ENCODE data around the gene CENPX. TPM values are rescaled to one million over a fixed set of nuclear protein-coding genes. Genes with fewer than 3 reads are reported as not detected.

Gene CENPX
- total RNA-seq, 1 donor from 2014 or later = 109 TPM

DNA sequence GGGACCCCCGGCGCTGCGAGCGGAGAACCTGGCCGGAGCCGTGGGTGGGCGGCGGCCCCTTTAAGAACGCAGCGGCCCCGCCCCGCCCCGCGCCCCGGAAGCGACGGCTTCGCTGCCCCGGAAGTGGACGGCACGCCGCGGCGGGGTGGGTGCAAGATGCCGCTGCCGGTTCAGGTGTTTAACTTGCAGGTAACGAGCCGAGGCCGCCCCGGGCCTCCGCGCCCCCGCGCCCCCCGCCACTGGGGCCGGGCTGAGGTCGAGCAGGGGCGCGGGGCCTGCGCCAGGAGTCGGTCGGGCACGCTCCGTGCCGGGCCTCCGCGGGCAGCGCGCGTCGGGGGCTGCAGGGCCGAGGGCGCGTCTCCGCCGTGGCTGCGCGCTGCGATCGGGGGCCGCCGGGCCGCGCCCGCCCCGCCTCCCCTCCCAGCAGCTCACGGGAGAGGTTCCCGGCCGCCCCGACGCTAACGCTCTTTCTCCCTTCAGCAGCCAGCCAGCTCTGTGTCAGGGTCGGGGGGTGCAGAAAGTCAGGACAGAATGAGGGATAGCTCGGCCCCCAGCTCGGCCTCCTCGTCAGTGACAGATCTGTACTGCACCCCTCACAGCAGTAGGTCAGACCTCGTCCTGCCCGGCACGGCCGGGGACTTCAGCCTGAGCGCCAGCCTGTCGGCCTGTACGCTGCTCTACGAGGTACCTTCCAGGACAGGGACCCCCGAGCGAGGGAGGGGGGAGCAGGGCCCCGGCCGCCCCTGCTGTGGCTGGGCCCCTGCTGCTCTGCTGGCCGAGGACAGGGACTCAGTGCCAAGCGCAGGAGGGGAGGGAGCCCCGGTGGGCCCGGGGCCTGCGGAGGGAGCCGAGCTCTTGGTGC lies 29.3 kb upstream of the CENPX start, which contains the start of the genes GPS1 and RFNG:
Gene GPS1, plus strand, starts transcription at position 123 of the 862 bp plus-strand sequence. Its CDS starts 34 bp downstream, at position 157.
Gene RFNG, minus strand, starts transcription at position 36 of the 862 bp plus-strand sequence. CDS start 45 bp downstream, outside the sequence.
- peak within 1 kb of the TSS; percentile 91 for H3K4me3 Mint-ChIP-seq

GRCh38 chr17:82050761-82051641 lies 28.3 kb upstream of the CENPX start:
- Mint-ChIP-seq H3K27me3 (ENCODE audit: insufficient read depth) (no peaks in the 10 kb centered on the region), H3K9me3 (no peaks in the 10 kb centered on the region), H3K4me3 (peak overlapping the region; percentile 91), H3K36me3 (ENCODE audit: low read depth) (peaks cover 9% of the 10 kb centered on the region), H3K27ac (peak overlapping the region; percentile 89), H3K4me1 (ENCODE audit: low read depth) (peaks cover 14% of the 10 kb centered on the region)
- no peak for DNase-seq (ENCODE audit: low spot score)
- intact Hi-C loops (cut with micrococcal nuclease) = loop anchor here (1.0 to 5.0 kb wide), 3 partner anchors 14 to 46 kb away; partner anchors contain the start of genes DCXR and FASN

More for the DNA sequence above, 29.3 kb upstream of the CENPX start, which contains the start of the genes GPS1 and RFNG:
- peak; percentile 74 for DNase-seq (ENCODE audit: low spot score)
- peak within 1 kb of the TSS; percentile 89 for H3K27ac Mint-ChIP-seq
- no peaks in the 10 kb centered on the region for H3K27me3 Mint-ChIP-seq (ENCODE audit: insufficient read depth)
- H3K4me1 Mint-ChIP-seq (ENCODE audit: low read depth) = peaks cover 14% of the 10 kb centered on the region
- intact Hi-C loops (cut with micrococcal nuclease) = loop anchor here (1.0 to 5.0 kb wide), 3 partner anchors 14 to 45 kb away; partner anchors contain the start of genes DCXR and FASN
- H3K36me3 Mint-ChIP-seq (ENCODE audit: low read depth) = peaks cover 9% of the 10 kb centered on the region
- no peaks in the 10 kb centered on the region for H3K9me3 Mint-ChIP-seq

GRCh38 chr17:82050152-82050760 lies 27.6 kb upstream of the CENPX start:
- intact Hi-C loops (cut with micrococcal nuclease) = loop anchor here (5.0 kb wide), 1 partner anchor 47 kb away; the partner anchor contains the start of gene FASN
- peaks cover 14% of the 10 kb centered on the region for H3K4me1 Mint-ChIP-seq (ENCODE audit: low read depth)
- no peaks in the 10 kb centered on the region for H3K9me3 Mint-ChIP-seq
- peak overlapping the region; percentile 91 for H3K4me3 Mint-ChIP-seq
- no peak for DNase-seq (ENCODE audit: low spot score)
- H3K27ac Mint-ChIP-seq = peak overlapping the region; percentile 89
- H3K27me3 Mint-ChIP-seq (ENCODE audit: insufficient read depth) = no peaks in the 10 kb centered on the region
- H3K36me3 Mint-ChIP-seq (ENCODE audit: low read depth) = peaks cover 9% of the 10 kb centered on the region

- no peaks in the 10 kb centered on the region for H3K27me3 Mint-ChIP-seq (ENCODE audit: insufficient read depth)
Observed at GRCh38 chr17:82049521-82049971, 26.9 kb upstream of the CENPX start.

GRCh38 chr17:82049106-82049505 lies 26.4 kb upstream of the CENPX start:
- H3K4me1 Mint-ChIP-seq (ENCODE audit: low read depth) = peaks cover 14% of the 10 kb centered on the region
- H3K27ac Mint-ChIP-seq = no peak overlapping the region
- no peak for DNase-seq (ENCODE audit: low spot score)
- no peaks in the 10 kb centered on the region for H3K27me3 Mint-ChIP-seq (ENCODE audit: insufficient read depth)
- intact Hi-C loops (cut with micrococcal nuclease) = no loop called here
- H3K9me3 Mint-ChIP-seq = no peaks in the 10 kb centered on the region
- H3K36me3 Mint-ChIP-seq (ENCODE audit: low read depth) = peaks cover 8% of the 10 kb centered on the region
- H3K4me3 Mint-ChIP-seq = no peak overlapping the region

More at GRCh38 chr17:82049521-82049971, 26.9 kb upstream of the CENPX start:
- Mint-ChIP-seq H3K4me1 (ENCODE audit: low read depth) (peaks cover 14% of the 10 kb centered on the region), H3K36me3 (ENCODE audit: low read depth) (peaks cover 8% of the 10 kb centered on the region), H3K9me3 (no peaks in the 10 kb centered on the region), H3K4me3 (no peak overlapping the region), H3K27ac (no peak overlapping the region)
- intact Hi-C loops (cut with micrococcal nuclease) = no loop called here
- no peak for DNase-seq (ENCODE audit: low spot score)

DNA sequence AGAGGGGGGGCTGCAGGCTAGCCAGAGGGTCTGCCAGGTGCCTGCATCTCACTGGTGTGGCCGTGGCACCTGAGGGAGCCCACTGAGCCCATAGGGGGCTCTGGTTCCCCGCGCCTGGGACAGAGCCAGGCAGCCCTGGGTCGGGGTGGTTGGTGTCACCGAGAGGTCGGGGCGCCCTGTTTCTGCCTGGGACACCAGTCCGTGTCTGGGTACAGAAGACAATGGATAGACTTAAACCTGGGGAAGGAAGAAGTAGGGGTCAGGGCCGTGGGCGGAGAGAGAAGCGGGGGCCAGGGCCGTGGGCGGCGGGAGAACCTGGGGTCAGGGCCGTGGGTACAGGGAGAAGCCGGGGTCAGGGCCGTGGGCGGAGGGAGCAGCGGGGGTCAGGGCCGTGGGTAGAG lies 25.9 kb upstream of the CENPX start:
- no peak for DNase-seq (ENCODE audit: low spot score)
- H3K27me3 Mint-ChIP-seq (ENCODE audit: insufficient read depth) = no peaks in the 10 kb centered on the region
- peaks cover 8% of the 10 kb centered on the region for H3K36me3 Mint-ChIP-seq (ENCODE audit: low read depth)
- no peak overlapping the region for H3K27ac Mint-ChIP-seq
- peak overlapping the region; percentile 59 for H3K4me3 Mint-ChIP-seq
- H3K9me3 Mint-ChIP-seq = no peaks in the 10 kb centered on the region
- intact Hi-C loops (cut with micrococcal nuclease) = no loop called here
- peaks cover 14% of the 10 kb centered on the region for H3K4me1 Mint-ChIP-seq (ENCODE audit: low read depth)

GRCh38 chr17:82047914-82048570 lies 25.4 kb upstream of the CENPX start:
- no peaks in the 10 kb centered on the region for H3K27me3 Mint-ChIP-seq (ENCODE audit: insufficient read depth)
- intact Hi-C loops (cut with micrococcal nuclease) = no loop called here
- peaks cover 14% of the 10 kb centered on the region for H3K4me1 Mint-ChIP-seq (ENCODE audit: low read depth)

DNA sequence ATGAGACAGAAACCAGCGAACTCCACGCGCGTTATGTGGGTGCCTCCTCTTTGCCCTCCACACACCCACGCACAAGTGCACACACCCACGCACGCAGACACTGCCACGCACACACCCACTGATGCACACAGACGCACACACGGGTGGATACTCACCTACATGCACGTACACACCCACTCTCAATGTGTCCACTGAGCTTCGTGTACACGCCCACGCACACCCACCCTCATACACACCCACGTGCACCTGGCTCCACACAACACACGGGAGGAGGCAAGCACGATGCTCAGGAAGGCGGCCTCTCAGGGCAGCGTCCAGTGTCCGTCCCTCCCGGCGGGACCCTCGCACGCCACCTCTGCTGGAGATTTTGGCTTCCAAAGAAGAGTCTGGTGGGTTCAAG lies 24.7 kb upstream of the CENPX start:
- Mint-ChIP-seq H3K4me3 (peak overlapping the region; percentile 20), H3K36me3 (ENCODE audit: low read depth) (peaks cover 8% of the 10 kb centered on the region), H3K27me3 (ENCODE audit: insufficient read depth) (no peaks in the 10 kb centered on the region), H3K9me3 (no peaks in the 10 kb centered on the region), H3K4me1 (ENCODE audit: low read depth) (peaks cover 14% of the 10 kb centered on the region), H3K27ac (no peak overlapping the region)
- intact Hi-C loops (cut with micrococcal nuclease) = no loop called here
- no peak for DNase-seq (ENCODE audit: low spot score)

More at GRCh38 chr17:82047914-82048570, 25.4 kb upstream of the CENPX start:
- Mint-ChIP-seq H3K27ac (no peak overlapping the region), H3K4me3 (peak overlapping the region; percentile 20), H3K36me3 (ENCODE audit: low read depth) (peaks cover 8% of the 10 kb centered on the region), H3K9me3 (no peaks in the 10 kb centered on the region)
- DNase-seq (ENCODE audit: low spot score) = no peak

- no peaks in the 10 kb centered on the region for H3K9me3 Mint-ChIP-seq
Observed at GRCh38 chr17:82046903-82047302, 24.2 kb upstream of the CENPX start.

DNA sequence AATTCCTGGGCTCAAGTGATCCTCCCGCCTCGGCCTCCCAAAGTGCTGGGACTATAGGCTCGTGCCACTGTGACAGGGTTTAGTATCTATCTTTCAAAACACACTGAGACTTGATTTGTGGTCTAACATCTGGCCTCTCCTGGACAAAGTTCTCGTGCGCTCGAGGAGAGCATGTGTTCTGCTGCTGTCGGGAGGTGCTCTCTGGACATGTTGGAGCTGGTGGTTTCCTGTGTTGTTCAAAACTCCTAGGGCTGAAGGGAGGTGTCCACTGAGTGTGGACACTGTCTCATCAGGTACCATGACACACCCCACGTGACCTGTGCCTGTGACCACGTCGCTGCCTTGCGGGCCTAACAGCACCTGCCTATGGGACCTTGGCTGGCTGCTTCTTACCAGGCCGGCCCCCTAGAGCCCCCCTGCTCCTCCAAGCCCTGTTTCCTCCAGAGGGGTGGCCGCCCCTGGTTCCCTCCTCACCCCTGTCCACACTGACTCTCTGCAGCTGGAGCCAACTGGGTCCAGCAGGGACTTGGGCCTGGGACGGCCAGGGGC lies 23.3 kb upstream of the CENPX start:
- Mint-ChIP-seq H3K4me3 (no peak overlapping the region), H3K9me3 (no peaks in the 10 kb centered on the region), H3K4me1 (ENCODE audit: low read depth) (peaks cover 14% of the 10 kb centered on the region), H3K27ac (no peak overlapping the region), H3K36me3 (ENCODE audit: low read depth) (peaks cover 8% of the 10 kb centered on the region), H3K27me3 (ENCODE audit: insufficient read depth) (no peaks in the 10 kb centered on the region)
- DNase-seq (ENCODE audit: low spot score) = no peak
- intact Hi-C loops (cut with micrococcal nuclease) = no loop called here

More at GRCh38 chr17:82046903-82047302, 24.2 kb upstream of the CENPX start:
- Mint-ChIP-seq H3K27ac (no peak overlapping the region), H3K4me3 (no peak overlapping the region), H3K4me1 (ENCODE audit: low read depth) (peaks cover 14% of the 10 kb centered on the region), H3K27me3 (ENCODE audit: insufficient read depth) (no peaks in the 10 kb centered on the region), H3K36me3 (ENCODE audit: low read depth) (peaks cover 8% of the 10 kb centered on the region)
- intact Hi-C loops (cut with micrococcal nuclease) = no loop called here
- no peak for DNase-seq (ENCODE audit: low spot score)

DNA sequence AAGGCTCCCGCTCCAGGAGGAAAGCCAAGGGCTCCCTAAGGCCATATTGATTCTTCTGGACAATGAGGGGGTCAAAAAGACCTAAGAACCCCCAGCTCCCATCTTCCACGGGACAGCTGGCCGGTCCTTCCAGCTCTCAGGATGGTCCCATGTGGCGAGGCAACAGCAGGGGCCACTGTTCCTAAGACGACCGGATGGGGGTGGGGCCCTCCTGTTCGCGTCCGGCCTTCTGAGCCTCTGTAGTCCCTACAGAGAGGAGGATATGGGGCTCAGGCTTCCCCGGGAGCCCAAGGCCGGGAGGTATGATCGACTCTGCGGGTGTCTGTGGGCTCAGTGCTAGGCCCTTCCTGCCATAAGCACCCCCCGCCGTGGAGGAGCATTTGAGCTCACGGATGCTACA lies 20.8 kb upstream of the CENPX start:
- intact Hi-C loops (cut with micrococcal nuclease) = no loop called here
- no peak overlapping the region for H3K4me3 Mint-ChIP-seq
- peaks cover 2% of the 10 kb centered on the region for H3K27me3 Mint-ChIP-seq (ENCODE audit: insufficient read depth)

More for the DNA sequence above, 20.8 kb upstream of the CENPX start:
- Mint-ChIP-seq H3K4me1 (ENCODE audit: low read depth) (peaks cover 14% of the 10 kb centered on the region), H3K27ac (no peak overlapping the region), H3K9me3 (no peaks in the 10 kb centered on the region), H3K36me3 (ENCODE audit: low read depth) (peaks cover 5% of the 10 kb centered on the region)
- no peak for DNase-seq (ENCODE audit: low spot score)

All from activated T-helper 1 cell treated with anti-CD3 and anti-CD28 coated beads, Interleukin-12 subunit alpha, Interleukin-12 subunit beta, Interleukin-2, Interleukin-4 antibody, amounts not matched to agents 30 ng/mL and 10 ng/mL and 1 ng/mL, durations not matched to agents 14 hours and 24 hours and 36 hours (primary cell).